ENCODE measurements around the gene CRKL. TPM values are rescaled to one million over a fixed set of nuclear protein-coding genes. Genes with fewer than 3 reads are reported as not detected.

CRKL gene
- total and polyA plus RNA-seq, 2 donors (not counting 1 experiment from before 2014, with no cell fraction given), result 17.1 to 76.7 TPM

GRCh38 chr22:20968281-20968977 lies 51.2 kb downstream of the CRKL start:
- no peaks in the 10 kb centered on the region for H3K9me3 Mint-ChIP-seq (ENCODE audit: insufficient read depth)
- Histone ChIP-seq H3K4me3 (ENCODE audit: control extremely low read depth in 1 of 5, extremely low read depth in 1 of 5, insufficient read depth in 1 of 5, low read depth in 2 of 5, low read length in 4 of 5) (peak overlapping the region in 1 of 5 experiments; percentile 7), H3K4me2 (replicated peaks; ENCODE audit: low read depth, low read length, poor library complexity, severe bottlenecking) (peak overlapping the region; percentile 66), H3K79me2 (ENCODE audit: control insufficient read depth, insufficient read depth, low read length) (no peaks in the 10 kb centered on the region), H3K9me3 (ENCODE audit: control extremely low read depth in 1 of 3, control insufficient read depth in 2 of 3, insufficient read depth in 1 of 3, low read length in 2 of 3) (no peaks in the 10 kb centered on the region), H3K9ac (ENCODE audit: low read length) (peak overlapping the region; percentile 28), H3K27me3 (replicated peaks in 1 of 4; ENCODE audit: control extremely low read depth in 1 of 4, control insufficient read depth in 3 of 4, insufficient read depth in 4 of 4, low read length in 3 of 4) (peaks cover 0 to 9% (median 2%) of the 10 kb centered on the region in 4 experiments), H4K20me1 (ENCODE audit: control insufficient read depth, insufficient read depth, low read length, poor library complexity, severe bottlenecking) (no peaks in the 10 kb centered on the region), H3K27ac (ENCODE audit: low read length in 2 of 2) (peak overlapping the region; percentile 38 to 53), H2AFZ (ENCODE audit: insufficient read depth, low read depth, low read length, poor library complexity, severe bottlenecking) (peak overlapping the region; percentile 58), H3K4me1 (ENCODE audit: control insufficient read depth in 2 of 2, insufficient read depth in 2 of 2, low read length in 2 of 2) (peaks cover 50 to 71% of the 10 kb centered on the region in 2 donors), H3K36me3 (replicated peaks in 1 of 2; ENCODE audit: control extremely low read depth in 1 of 2, control insufficient read depth in 1 of 2, extremely low read depth in 1 of 2, insufficient read depth in 2 of 2, low read length in 1 of 2) (no peaks in the 10 kb centered on the region)
- peak; percentile 50 for ATAC-seq (ENCODE audit: low read depth)
- peak overlapping the region; percentile 60 for H3K4me3 Mint-ChIP-seq
- H3K27me3 Mint-ChIP-seq, result peaks cover 3% of the 10 kb centered on the region
- TF ChIP-seq EZH2 (IDR thresholded peaks at IDR 0.05; ENCODE audit: borderline replicate concordance, insufficient read depth, low read depth, low read length, poor library complexity, severe bottlenecking) (no peak), CTCF (IDR thresholded peaks at IDR 0.05) (no peak)
- ChIA-PET CTCF (interaction anchor here (0.6 to 0.9 kb wide), 2 partner anchors 10 to 42 kb away, joined by 3 read pairs; no protein-coding TSS in a partner anchor), POLR2A (no interaction called here)
- intact Hi-C loops (cut with micrococcal nuclease), result no loop called here
- DNase-seq, result peak; percentile 52
- WGBS (ENCODE audit: insufficient coverage), result 88% methylated on average over 2 of the region's 7 CpGs
- H3K4me1 Mint-ChIP-seq, result peaks cover 58% of the 10 kb centered on the region
- H3K27ac Mint-ChIP-seq, result peak overlapping the region; percentile 43

GRCh38 chr22:20970939-20971657 lies 53.9 kb downstream of the CRKL start:
- Mint-ChIP-seq H3K27me3 (no peaks in the 10 kb centered on the region), H3K4me1 (peaks cover 41% of the 10 kb centered on the region), H3K4me3 (no peak overlapping the region), H3K9me3 (ENCODE audit: insufficient read depth) (no peaks in the 10 kb centered on the region), H3K27ac (peak overlapping the region; percentile 72)
- intact Hi-C loops (cut with micrococcal nuclease), result no loop called here
- no peaks in the 10 kb centered on the region for H3K27me3 ChIP-seq (replicated peaks in 1 of 4; ENCODE audit: control extremely low read depth in 1 of 4, control insufficient read depth in 3 of 4, insufficient read depth in 4 of 4, low read length in 3 of 4)
- no peaks in the 10 kb centered on the region for H4K20me1 ChIP-seq (ENCODE audit: control insufficient read depth, insufficient read depth, low read length, poor library complexity, severe bottlenecking)
- H3K4me3 ChIP-seq (ENCODE audit: control extremely low read depth in 1 of 5, extremely low read depth in 1 of 5, insufficient read depth in 1 of 5, low read depth in 2 of 5, low read length in 4 of 5), result no peak overlapping the region
- H3K9me3 ChIP-seq (ENCODE audit: control extremely low read depth in 1 of 3, control insufficient read depth in 2 of 3, insufficient read depth in 1 of 3, low read length in 2 of 3), result no peaks in the 10 kb centered on the region
- CTCF ChIA-PET, result interaction anchor here (1.3 to 2.1 kb wide), 4 partner anchors 8 to 11 kb away, joined by 4 to 5 read pairs (median 4); no protein-coding TSS in a partner anchor
- no peak overlapping the region for H3K4me2 ChIP-seq (replicated peaks; ENCODE audit: low read depth, low read length, poor library complexity, severe bottlenecking)
- ATAC-seq (ENCODE audit: low read depth) (no peak), DNase-seq (no peak)
- no peak overlapping the region for H3K9ac ChIP-seq (ENCODE audit: low read length)
- WGBS (ENCODE audit: insufficient coverage), result 86% methylated on average over 2 of the region's 4 CpGs
- no peak overlapping the region for H2AFZ ChIP-seq (ENCODE audit: insufficient read depth, low read depth, low read length, poor library complexity, severe bottlenecking)
- POLR2A ChIA-PET, result no interaction called here
- TF ChIP-seq CTCF (IDR thresholded peaks at IDR 0.05) (no peak), EZH2 (IDR thresholded peaks at IDR 0.05; ENCODE audit: borderline replicate concordance, insufficient read depth, low read depth, low read length, poor library complexity, severe bottlenecking) (no peak)
- H3K4me1 ChIP-seq (ENCODE audit: control insufficient read depth in 2 of 2, insufficient read depth in 2 of 2, low read length in 2 of 2), result peaks cover 33 to 53% of the 10 kb centered on the region in 2 donors
- H3K36me3 ChIP-seq (replicated peaks in 1 of 2; ENCODE audit: control extremely low read depth in 1 of 2, control insufficient read depth in 1 of 2, extremely low read depth in 1 of 2, insufficient read depth in 2 of 2, low read length in 1 of 2), result no peaks in the 10 kb centered on the region
- no peak overlapping the region for H3K27ac ChIP-seq (ENCODE audit: low read length in 2 of 2)
- no peaks in the 10 kb centered on the region for H3K79me2 ChIP-seq (ENCODE audit: control insufficient read depth, insufficient read depth, low read length)
